Spinal cord (tissue), 10 donors: Measurements from ENCODE around the gene AGXT. TPM values are rescaled to one million over a fixed set of nuclear protein-coding genes. Genes with fewer than 3 reads are reported as not detected.
A peak's percentile ranks its signal among the peaks of the same experiment; 100 is the strongest.

Experiments
- DNase-seq, 6 donors: peaks; one replicate each; pipeline versions ENCODE4 v3.0.0 to v3.0.0-alpha.2; 2013 to 2015; ENCODE audit warnings: low spot score in 6 of 6, low read depth in 4 of 6
- H3K27ac ChIP-seq: one replicate; pipeline ENCODE4 v1.5.1; 2013; ENCODE audit warnings: low read depth, low read length, control low read depth
- H3K27me3 ChIP-seq: one replicate; pipeline ENCODE4 v1.6.1; 2013; ENCODE audit warnings: low read length; ENCODE audit not compliant: control insufficient read depth, insufficient read depth
- H3K36me3 ChIP-seq: one replicate; pipeline ENCODE4 v1.6.1; 2013; ENCODE audit warnings: low read length; ENCODE audit not compliant: control insufficient read depth, insufficient read depth
- H3K4me1 ChIP-seq: one replicate; pipeline ENCODE4 v1.6.1; 2013; ENCODE audit warnings: low read length; ENCODE audit not compliant: control insufficient read depth, insufficient read depth
- H3K4me3 ChIP-seq: one replicate; pipeline ENCODE4 v1.5.1; 2013; ENCODE audit warnings: low read depth, low read length, control low read depth
- H3K9me3 ChIP-seq: one replicate; pipeline ENCODE4 v1.6.1; 2013; ENCODE audit warnings: low read length; ENCODE audit not compliant: control insufficient read depth, insufficient read depth
- WGBS: methylation state at CpG from one replicate; pipeline ENCODE4 v1.1.5; 2013; ENCODE audit warnings: missing lambda C conversion rate; ENCODE audit not compliant: insufficient coverage; 5-methylcytosine and 5-hydroxymethylcytosine counted together
- polyA plus RNA-seq, 2 donors: library from polyadenylated mRNA; unstranded; fragments of 120-200 nt; gene quantifications; one replicate each; pipeline ENCODE4 v1.2.1, GENCODE V29; 2013; ENCODE audit not compliant: insufficient read length in 2 of 2
- total RNA-seq, 2 donors: library from RNA; depleted of rRNA in 1 of 2; stranded (reverse); fragments of 120-200 nt in 1 of 2; fragments of >200 nt in 1 of 2; gene quantifications; one replicate each; pipeline versions ENCODE4 v1.2.3 to v1.2.4, GENCODE V29; 2013 to 2014
- donor health status: healthy.

Gene AGXT
- total and polyA plus RNA-seq, 4 donors, result 0.17 TPM; not detected in 3

DNA sequence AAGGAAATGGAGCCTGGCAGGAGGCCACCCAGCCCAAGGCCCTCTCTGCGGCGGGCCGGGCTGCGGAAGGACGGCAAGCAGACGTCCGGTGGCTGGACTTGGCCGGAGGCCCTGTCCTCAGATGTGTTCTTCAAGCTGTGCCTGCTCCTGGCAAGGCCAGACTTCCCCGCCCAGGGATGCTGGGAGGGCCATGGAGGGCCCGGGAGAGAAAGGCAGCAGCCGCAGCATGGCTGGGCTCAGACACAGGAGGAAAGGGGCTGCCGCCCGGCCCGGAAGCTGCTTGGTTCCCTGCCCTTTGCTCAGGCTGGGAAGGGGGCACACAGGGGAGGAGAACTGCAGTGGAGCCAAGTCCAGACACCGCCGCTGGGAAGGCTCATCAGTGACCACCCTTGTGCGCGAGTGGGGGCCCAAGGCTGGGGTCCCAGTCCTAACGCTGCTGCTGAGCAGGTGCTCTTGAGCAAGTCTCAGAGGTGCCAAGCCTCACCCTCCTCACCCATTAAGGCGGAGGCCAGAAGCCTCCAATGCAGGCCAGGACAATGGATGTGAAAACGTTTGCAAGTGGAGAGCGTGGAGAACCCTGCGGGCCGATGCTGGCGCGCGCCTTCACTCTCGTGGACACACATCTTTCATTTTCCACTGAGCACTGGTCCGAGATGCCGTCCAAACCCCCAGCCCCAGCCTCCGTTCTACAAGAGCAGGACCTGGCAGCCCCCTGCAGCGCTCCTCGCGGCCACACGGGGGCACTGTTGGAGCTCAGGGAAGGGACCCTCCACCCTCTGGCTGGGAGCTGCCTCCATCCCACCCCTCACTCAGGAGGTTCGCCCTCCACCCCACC lies 45.4 kb downstream of the AGXT start:
- H3K4me3 ChIP-seq, result no peak overlapping the region
- peak overlapping the region; percentile 43 for H3K27ac ChIP-seq
- H3K9me3 ChIP-seq, result no peaks in the 10 kb centered on the region
- peaks cover 3% of the 10 kb centered on the region for H3K36me3 ChIP-seq
- 20% methylated on average over 29 of the region's 36 CpGs for WGBS
- peaks cover 20% of the 10 kb centered on the region for H3K27me3 ChIP-seq
- H3K4me1 ChIP-seq, result peaks cover 53% of the 10 kb centered on the region
- DNase-seq, result peak in 2 of 6 donors; percentile 78 to 81

DNA sequence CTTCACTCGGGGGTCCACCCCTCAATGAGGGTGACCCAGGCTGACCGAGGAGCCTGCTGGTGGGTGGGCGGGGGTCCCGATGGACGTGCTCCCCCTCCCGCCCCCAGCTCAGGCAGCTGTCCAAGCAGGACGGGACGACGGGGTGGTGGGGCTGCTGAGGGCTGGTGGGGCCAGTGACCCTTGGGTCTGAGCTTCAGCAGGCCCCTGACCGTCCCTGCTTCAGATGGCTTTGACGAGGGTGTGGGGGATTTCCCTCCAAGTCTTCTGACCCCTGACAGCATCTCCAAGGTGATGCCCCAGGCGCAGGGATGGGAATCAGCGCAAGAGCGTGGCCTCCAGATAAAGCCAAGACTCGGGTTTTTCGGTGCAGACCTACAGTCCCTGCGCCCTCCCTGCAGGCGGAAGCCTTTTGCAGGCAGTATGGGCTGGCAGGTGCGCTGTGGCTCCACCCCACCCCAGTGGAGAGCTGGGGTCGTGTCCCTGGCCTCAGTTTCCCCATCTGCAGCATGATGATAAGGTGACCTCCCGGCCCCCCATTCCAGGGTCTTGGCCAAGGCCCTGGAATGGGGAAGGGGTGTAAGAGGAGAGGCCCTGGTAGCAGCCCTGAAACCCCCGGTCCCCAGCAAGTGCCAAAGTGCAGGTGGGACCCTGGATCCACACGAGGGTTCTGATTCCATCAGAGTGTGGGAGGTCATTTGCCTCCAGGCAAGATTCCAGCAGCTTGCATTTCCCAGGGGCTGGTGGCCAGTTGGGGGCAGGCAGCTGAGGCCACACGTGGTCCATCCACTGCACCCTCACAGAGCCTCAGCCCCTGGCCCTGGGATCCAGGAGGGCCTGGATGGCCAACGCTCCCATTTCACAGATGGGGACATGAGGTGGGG lies 46.3 kb downstream of the AGXT start:
- peaks cover 3% of the 10 kb centered on the region for H3K36me3 ChIP-seq
- H3K27ac ChIP-seq, result no peak overlapping the region
- peaks cover 53% of the 10 kb centered on the region for H3K4me1 ChIP-seq
- 65% methylated on average over 19 of the region's 25 CpGs for WGBS
- peaks cover 20% of the 10 kb centered on the region for H3K27me3 ChIP-seq
- no peak for DNase-seq
- no peaks in the 10 kb centered on the region for H3K9me3 ChIP-seq
- no peak overlapping the region for H3K4me3 ChIP-seq

DNA sequence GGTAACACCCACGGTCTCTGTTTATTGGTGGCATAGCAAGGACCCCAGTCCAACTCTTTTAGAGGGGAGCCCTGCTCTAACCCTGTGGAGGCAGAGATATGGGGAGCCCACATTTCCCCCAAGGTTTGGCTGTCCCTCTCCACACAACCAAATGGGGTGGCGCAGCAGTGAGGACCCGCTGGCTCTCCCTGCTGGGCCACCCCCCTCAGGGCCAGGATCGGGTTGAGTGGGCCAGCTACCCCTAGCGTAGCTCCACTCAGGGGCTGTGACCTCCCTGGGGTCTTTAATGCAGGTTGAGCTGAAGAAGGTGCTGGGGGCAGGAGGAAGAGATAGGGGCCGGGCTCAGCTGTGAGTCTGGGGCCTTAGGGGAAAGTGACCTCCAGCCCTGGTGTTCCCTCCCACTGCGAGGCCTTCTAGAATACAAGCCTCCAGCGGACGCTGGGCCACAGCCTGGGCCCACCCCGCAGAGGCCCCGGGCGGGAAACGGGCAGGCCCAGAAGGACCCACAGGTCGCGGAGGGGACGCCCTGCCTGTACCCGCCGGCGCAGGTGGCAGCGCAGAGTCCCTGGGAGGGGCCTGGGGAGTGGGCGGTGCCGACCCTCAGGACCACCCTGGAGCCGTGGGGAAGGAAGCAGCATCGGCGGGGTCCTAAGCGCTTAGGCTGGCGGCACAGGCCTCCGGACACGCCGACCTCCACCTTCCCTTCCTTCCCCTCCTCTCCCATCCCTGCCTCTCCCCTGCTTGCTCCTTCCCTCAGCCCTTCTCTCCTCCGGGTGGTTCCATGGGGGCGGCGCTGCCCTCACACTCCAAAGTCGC lies 47.1 kb downstream of the AGXT start:
- Histone ChIP-seq H3K4me3 (no peak overlapping the region), H3K4me1 (peaks cover 53% of the 10 kb centered on the region), H3K27me3 (peaks cover 20% of the 10 kb centered on the region), H3K27ac (no peak overlapping the region), H3K9me3 (no peaks in the 10 kb centered on the region), H3K36me3 (peaks cover 3% of the 10 kb centered on the region)
- DNase-seq, result no peak
- 15% methylated on average over 27 of the region's 34 CpGs for WGBS

DNA sequence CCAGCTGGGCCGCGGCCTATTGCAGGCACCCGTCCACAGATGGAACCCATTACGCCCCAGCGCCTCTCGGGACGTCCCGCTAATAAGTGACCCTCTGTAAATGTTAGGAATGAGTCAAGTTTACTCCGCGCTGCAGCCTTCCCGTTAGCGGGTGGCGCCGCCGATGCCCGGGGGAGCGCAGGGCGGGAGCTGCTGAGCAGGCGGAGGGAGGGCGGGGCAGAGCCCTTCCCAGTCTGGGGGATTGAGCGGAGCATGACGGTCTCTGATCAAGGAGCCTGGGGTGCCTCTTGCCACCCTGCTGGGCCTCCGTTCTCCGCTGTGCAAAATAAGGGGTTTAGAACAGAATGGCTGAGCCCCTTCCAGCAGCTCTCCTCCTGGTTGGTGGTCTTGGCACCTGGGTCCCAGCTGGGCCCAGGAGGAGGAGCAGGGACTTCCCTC lies 48.0 kb downstream of the AGXT start:
- no peaks in the 10 kb centered on the region for H3K9me3 ChIP-seq
- peaks cover 3% of the 10 kb centered on the region for H3K36me3 ChIP-seq
- no peak overlapping the region for H3K4me3 ChIP-seq
- H3K27me3 ChIP-seq, result peaks cover 20% of the 10 kb centered on the region
- 2% methylated on average over 24 of the region's 24 CpGs for WGBS
- DNase-seq, result peak in 2 of 6 donors; percentile 43 to 69
- peaks cover 58% of the 10 kb centered on the region for H3K4me1 ChIP-seq
- H3K27ac ChIP-seq, result no peak overlapping the region

DNA sequence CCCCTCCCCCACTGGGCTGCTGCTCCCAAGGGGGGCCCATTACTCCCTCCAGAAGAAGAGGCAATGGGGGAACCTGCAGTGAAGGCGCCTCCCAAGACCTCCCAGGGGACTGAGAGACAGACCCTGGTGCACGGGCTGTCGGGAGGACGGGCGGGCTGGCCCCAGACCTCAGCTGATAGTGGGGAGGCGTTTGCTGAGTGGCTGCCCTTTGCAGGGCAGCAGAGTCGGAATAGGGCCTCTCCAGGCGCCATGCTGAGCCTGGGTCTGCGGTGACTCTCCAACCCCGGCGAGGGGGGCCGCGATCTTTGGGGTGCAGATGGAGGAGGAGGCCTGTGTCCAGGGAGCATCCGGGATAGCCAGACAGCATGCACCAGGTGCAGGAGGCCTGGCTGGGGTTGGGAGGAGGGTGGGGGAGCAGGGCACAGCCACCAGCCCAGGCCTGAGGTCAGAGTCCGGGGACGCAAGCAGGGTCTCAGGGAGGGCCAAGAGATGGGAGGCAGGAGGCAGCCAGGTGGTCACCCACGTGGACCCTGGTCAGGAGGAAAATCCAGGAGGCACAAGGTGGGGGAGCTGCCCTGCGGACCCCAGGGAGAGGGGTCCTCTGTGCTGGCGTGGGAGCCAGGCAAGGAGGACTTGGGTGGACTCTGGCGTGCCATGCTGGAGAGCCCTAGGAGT lies 48.5 kb downstream of the AGXT start:
- H3K9me3 ChIP-seq, result no peaks in the 10 kb centered on the region
- H3K4me3 ChIP-seq, result no peak overlapping the region
- H3K36me3 ChIP-seq, result peaks cover 3% of the 10 kb centered on the region
- DNase-seq, result no peak
- peaks cover 58% of the 10 kb centered on the region for H3K4me1 ChIP-seq
- WGBS, result 76% methylated on average over 19 of the region's 20 CpGs
- H3K27me3 ChIP-seq, result peaks cover 20% of the 10 kb centered on the region
- H3K27ac ChIP-seq, result no peak overlapping the region

DNA sequence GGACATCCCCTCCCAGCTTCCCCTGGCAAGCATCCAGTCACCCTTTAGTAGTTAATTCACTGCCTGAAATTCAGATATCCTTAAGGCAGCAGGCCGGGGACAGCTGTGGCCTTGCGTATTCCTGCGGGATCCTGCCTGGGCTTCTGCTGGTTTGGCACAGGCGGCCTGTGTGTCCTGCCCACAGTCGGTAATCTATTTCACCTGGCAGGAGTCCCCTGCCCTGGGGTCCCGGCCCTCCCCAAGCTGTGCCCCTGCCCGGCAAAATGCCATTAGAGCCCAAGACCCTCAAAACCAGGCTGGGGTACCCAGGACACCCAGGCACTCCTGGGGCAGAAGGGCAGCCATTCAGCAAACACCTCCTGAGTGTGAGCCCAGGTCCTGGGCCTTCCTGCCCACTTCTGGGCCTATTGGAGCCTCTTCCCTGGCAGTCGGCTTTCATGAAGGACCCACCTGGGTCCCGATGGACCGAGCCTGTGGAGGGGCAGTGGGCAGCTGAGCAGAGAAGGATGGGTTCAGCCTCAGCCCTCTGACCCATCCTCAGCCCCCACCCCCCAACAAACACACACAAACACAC lies 49.1 kb downstream of the AGXT start:
- 67% methylated on average over 7 of the region's 10 CpGs for WGBS
- Histone ChIP-seq H3K36me3 (peaks cover 3% of the 10 kb centered on the region), H3K27ac (no peak overlapping the region), H3K9me3 (no peaks in the 10 kb centered on the region), H3K4me1 (peaks cover 57% of the 10 kb centered on the region), H3K27me3 (peaks cover 20% of the 10 kb centered on the region), H3K4me3 (no peak overlapping the region)
- peak in 1 of 6 donors; percentile 13 for DNase-seq

DNA sequence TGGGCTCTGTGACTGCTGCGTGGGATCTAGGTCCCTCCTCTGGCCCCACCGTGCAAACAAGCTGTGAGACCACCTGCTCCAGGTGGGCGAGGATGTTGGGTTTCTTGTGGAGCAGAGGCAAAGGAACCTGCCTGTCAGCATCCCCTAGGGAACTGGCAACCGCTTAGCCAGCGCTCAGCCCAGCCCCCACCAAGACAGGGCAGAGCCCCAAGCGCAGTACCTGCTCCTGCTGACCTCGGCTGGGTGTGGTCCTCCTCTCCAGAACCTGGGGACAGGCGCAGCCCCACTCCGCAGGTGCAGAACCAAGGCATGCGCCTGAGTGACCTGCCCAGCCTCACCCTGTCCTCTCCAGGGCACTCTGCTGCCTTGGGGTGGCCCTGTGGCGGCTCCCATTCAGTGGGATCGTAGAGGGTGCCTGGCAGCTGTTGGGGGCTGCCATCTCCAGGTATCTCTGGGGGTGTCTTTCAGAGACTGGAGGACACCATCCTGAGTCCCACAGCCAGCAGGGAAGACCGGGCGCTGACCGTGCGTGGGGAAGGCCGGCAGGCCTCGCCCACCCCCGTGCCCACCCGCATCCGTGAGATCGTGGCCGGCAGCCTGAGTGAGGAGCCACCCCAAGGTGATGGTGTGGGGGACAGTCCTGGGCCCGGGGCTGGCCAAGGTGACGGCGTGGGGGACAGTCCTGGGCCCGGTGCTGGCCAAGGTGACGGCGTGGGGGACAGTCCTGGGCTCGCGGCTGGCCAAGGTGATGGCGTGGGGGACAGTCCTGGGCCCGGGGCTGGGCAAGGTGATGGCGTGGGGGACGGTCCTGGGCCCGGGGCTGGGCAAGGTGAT lies 49.9 kb downstream of the AGXT start:
- peaks cover 54% of the 10 kb centered on the region for H3K4me1 ChIP-seq
- no peak overlapping the region for H3K4me3 ChIP-seq
- H3K27me3 ChIP-seq, result peaks cover 20% of the 10 kb centered on the region
- DNase-seq, result no peak
- no peak overlapping the region for H3K27ac ChIP-seq
- peaks cover 3% of the 10 kb centered on the region for H3K36me3 ChIP-seq
- 93% methylated on average over 34 of the region's 36 CpGs for WGBS
- H3K9me3 ChIP-seq, result no peaks in the 10 kb centered on the region

DNA sequence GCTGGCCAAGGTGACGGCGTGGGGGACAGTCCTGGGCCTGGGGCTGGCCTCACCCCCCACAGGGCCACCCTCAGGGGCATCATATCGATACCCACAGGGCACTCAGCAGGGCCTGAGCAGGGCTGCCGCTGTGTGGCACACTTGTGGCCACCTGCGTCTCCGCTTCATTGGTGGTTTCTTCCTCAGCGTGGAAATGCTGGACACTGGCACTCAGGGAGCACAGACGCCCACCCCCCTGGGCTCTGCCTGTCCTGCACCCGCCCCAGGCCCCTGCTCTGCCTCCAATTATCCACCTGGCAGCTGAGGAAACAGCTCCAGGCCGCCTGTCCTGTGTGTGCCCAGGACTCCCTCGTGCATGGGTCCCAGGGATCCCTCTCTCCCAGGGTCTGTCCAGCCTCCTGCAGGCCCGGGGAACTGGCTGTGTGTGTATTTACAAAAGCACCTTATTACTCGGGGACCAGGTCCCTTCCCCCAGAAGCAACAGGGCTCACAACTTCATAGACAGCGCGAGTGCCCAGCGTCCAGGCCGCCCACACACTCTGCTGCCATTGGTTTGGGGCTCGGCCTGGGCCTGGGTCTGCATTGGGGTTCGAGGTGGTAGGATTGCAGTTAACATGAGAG lies 50.6 kb downstream of the AGXT start:
- H3K9me3 ChIP-seq, result no peaks in the 10 kb centered on the region
- no peak overlapping the region for H3K27ac ChIP-seq
- H3K36me3 ChIP-seq, result peaks cover 3% of the 10 kb centered on the region
- H3K4me3 ChIP-seq, result no peak overlapping the region
- peaks cover 46% of the 10 kb centered on the region for H3K4me1 ChIP-seq
- WGBS, result 79% methylated on average over 18 of the region's 19 CpGs
- no peak for DNase-seq
- peaks cover 20% of the 10 kb centered on the region for H3K27me3 ChIP-seq
